ENCODE data around the gene HIF3A. TPM values are rescaled to one million over a fixed set of nuclear protein-coding genes. Genes with fewer than 3 reads are reported as not detected.
"Not testable (repeated sequence)": the region's sequence is repeated elsewhere in the genome, so short reads cannot be mapped to it uniquely, and the experiment has no call there.

HIF3A gene
- total RNA-seq, 1 donor from 2014 or later = 59.6 TPM

GRCh38 chr19:46294494-46294893, 2.3 kb upstream of the HIF3A start:
- no peak for DNase-seq

GRCh38 chr19:46295401-46296201, 1.2 kb upstream of the HIF3A start:
- no peak for DNase-seq

DNA sequence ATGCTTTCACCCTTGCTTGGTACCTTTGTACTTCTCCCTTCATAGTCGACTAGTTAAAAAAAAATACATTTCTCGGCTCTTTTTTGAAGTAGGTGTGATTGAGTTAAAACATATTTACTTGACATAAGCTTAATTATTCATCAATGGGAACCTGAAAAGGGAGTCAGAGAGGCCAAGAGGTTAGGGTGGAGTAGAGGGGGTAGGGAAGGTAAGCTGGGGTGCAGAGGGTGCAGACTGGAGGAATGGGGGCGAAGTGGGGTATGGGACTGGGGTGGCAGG, 701 bp upstream of the HIF3A start:
- DNase-seq = no peak

- peak; percentile 92 for DNase-seq
Measured at GRCh38 chr19:46297700-46298478, 1.0 kb downstream of the HIF3A start.

DNA sequence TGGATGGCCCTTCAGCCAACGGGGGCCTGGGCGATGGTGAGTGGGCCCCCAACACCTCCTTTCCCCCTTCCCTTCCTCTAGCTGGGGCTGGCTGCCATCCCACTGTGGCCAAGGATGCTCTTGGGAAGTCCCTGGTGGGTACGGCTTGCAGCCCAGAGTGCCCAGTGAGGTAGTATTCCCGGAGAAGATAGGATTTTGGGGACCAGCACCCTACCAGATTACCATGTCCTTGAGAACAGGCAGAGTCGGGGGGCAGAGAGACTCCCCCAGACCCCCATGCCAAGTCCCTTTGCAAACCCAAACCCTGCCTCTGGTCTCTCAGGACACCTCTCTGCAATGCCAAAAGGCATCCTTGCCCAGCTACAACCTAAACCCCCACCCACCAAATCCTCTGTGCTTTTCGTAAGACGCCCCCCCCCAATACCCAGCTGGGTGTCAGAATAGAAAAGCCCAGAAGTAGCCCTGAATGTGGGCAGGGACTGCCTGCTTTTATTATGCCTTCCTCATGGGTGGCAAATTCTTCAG, 1.7 kb downstream of the HIF3A start:
- DNase-seq = peak; percentile 78

DNA sequence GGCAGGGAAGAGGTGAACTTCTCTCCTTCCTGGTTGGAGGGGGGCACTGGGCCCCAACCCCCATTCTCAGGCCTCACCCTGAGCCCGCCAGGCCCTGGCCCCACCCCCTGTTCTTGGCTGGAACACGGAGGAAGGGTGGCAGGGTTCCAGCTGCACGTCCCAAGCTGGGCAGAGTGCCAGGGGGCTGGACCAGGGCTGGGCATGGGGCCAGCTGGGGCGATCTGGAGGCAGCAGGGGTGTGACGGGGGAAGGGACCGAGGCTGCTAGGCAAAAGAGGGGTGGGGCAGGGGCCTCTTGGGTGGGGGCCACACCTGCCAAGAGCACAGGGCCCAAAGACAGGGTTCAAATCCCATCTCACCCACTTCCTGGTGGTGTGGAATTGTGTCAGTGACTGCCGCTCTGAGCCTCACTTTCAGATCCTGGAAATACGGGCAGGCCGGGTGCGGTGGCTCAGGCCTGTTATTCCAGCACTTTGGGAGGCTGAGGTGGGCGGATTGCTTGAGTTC, 2.2 kb downstream of the HIF3A start:
- peak; percentile 96 for DNase-seq

DNA sequence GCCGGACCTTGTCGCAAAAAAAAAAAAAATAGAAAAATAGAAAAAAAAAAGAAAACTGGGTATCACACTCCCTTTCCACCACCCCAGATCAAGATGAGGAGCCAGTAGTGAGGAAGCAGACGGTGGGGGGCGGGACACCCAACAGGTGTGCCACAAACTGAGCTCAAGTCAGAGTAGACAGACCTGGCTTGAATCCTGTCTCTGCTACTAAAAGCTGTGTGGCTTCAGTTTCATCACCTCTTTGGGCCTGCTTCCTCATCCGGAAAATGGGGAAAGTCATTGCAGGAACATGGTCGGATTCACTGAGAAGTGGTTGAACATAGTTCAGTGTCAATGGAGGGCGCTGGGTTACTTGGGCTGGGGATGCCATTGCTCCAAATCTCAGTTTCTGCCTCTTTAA, 2.9 kb downstream of the HIF3A start:
- no peak for DNase-seq

- DNase-seq = no peak
Measured at GRCh38 chr19:46303322-46303690, 6.5 kb downstream of the HIF3A start.

- peak; percentile 22 for DNase-seq
Measured at GRCh38 chr19:46303691-46304397, 7.0 kb downstream of the HIF3A start.

- no peak for DNase-seq
Measured at GRCh38 chr19:46306501-46306900, 9.7 kb downstream of the HIF3A start.

- no peak for DNase-seq
Measured at GRCh38 chr19:46308510-46308909, 11.7 kb downstream of the HIF3A start.

DNA sequence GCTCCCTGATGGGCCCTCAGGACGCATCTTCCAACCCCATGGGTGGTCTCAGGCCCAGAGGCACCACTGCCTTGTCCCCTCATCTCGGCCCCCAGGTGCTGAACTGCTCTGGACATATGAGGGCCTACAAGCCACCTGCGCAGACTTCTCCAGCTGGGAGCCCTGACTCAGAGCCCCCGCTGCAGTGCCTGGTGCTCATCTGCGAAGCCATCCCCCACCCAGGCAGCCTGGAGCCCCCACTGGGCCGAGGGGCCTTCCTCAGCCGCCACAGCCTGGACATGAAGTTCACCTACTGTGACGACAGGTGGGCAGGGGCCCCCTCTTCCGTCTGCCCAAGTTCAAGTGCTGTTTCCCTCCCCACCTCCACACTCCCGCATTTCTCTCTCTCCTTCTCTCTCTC, 12.2 kb downstream of the HIF3A start:
- no peak for DNase-seq

DNA sequence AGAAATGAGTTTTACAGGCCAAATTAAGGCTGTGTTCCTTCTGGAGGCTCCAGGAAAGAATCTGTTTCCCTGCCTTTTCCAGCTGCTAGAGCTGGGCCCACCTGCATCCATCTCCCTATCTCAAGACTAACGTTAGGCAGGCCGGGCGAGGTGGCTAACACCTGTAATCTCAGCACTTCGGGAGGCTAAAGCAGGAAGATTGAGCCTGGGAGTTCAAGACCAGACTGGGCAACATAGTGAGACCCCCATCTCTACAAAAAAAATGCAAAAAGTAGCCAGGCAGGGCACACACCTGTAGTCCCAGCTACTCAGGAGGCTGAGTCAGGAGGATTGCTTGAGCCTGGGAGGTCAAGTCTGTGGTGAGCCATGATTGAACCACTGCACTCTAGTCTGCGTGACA, 14.6 kb downstream of the HIF3A start:
- no peak for DNase-seq

DNA sequence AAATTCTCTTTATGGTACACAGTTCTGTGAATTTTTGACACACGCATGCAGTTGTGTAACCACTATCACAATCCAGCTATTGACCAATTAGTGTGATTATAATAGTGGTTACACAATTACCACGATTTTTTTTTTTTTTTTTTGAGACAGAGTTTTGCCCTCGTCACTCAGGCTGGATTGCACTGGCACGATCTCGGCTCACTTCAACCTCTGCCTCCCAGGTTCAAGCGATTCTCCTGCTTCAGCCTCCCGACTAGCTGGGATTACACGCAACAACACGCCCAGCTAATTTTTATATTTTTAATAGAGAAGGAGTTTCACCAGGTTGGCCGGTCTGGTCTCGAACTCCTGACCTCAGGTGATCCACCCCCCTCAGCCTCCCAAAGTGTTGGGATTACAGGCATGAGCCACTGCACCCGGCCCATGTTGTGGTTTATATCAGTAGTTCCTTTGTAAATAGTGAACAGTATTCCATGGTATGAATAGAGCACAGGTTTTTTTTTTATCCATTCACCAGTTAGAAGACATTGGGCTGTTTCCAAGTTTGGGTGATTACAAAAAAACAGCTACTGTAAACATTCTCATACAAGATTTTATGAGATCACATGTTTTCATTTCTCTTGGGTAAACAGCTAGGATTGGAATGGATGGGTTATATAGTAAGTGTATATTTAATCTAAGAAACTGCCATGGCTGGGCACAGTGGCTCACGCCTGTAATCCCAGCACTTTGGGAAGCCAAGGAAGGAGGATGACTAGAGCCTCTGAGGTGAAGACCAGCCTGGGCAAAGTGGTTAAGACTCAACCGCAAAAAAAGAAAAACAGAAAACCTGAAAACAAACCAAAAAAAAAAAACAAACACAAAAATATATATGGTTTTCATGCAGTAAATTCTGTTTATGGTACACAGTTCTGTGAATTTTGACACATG, 17.0 kb downstream of the HIF3A start:
- not testable (repeated sequence) for DNase-seq

DNA sequence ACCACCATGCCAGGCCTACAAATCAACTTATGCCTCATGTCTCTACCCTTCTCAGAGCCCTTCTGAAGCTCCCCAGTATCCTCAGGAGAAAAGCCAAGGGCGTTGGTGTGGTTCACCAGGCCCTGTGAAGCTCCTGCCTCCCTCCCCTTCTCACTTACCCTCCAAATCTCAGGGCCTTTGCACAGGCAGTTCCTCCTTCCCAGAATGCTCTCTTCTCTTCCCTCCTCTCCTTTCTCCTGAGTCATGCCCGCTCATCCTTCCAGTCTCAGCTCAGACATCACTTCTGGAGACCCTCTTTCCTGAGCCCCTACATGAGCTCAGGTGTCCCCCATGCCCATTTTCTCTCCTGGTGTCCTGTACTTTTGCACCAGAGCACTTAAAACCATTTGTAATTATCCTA, 20.5 kb downstream of the HIF3A start:
- no peak for DNase-seq

GRCh38 chr19:46319613-46320012, 22.8 kb downstream of the HIF3A start:
- no peak for DNase-seq

GRCh38 chr19:46320559-46320958, 23.7 kb downstream of the HIF3A start:
- no peak for DNase-seq

- no peak for DNase-seq
Measured at GRCh38 chr19:46321653-46322052, 24.8 kb downstream of the HIF3A start.

- DNase-seq = not testable (repeated sequence)
Measured at GRCh38 chr19:46323227-46323626, 26.4 kb downstream of the HIF3A start.

DNA sequence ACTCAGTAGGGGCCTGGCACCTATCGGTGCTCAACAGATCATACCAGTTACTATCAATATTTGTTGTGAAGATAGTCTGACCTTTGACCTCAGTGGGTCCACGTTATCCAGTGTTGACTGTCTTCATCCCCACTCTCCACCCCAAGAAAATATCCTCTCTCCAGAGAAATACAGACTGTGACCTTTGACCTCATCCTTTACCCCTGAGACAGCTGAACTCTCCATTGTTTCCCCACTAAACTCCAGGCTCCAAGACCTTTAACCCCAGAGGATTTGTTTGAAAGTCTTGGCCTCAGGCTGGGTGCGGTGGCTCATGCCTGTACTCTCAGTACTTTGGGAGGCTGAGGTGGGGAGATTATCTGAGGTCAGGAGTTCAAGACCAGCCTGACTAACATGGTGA, 27.4 kb downstream of the HIF3A start:
- DNase-seq = no peak

GRCh38 chr19:46326608-46327007, 29.8 kb downstream of the HIF3A start:
- DNase-seq = no peak

GRCh38 chr19:46328079-46328478, 31.2 kb downstream of the HIF3A start:
- no peak for DNase-seq

Data from skin of body (tissue), 2 donors.